ENCODE results near the gene REC114. TPM values are rescaled to one million over a fixed set of nuclear protein-coding genes. Genes with fewer than 3 reads are reported as not detected.
A peak's percentile ranks its signal among the peaks of the same experiment; 100 is the strongest.
"Not testable (repeated sequence)": the region's sequence is repeated elsewhere in the genome, so short reads cannot be mapped to it uniquely, and the experiment has no call there.

The REC114 gene
- not detected for total RNA-seq

- Mint-ChIP-seq H3K9me3 (ENCODE audit: low read depth) (no peaks in the 10 kb centered on the region), H3K27ac (no peak within 1 kb of the TSS), H3K4me3 (no peak within 1 kb of the TSS), H3K4me1 (peaks cover 17% of the 10 kb centered on the region), H3K27me3 (peaks cover 24% of the 10 kb centered on the region), H3K36me3 (peaks cover 5% of the 10 kb centered on the region)
- no peak for DNase-seq
- CTCF ChIA-PET: no interaction called here
- no peak for ATAC-seq
Observed at GRCh38 chr15:73442968-73443367, at the start of gene REC114. Gene REC114, plus strand, starts transcription at chr15:73443164. Its CDS starts 22 bp downstream, at chr15:73443186.

GRCh38 chr15:73393336-73393735 is 49.6 kb upstream of the REC114 start:
- Mint-ChIP-seq H3K9me3 (ENCODE audit: low read depth) (no peaks in the 10 kb centered on the region), H3K27ac (no peak overlapping the region), H3K36me3 (no peaks in the 10 kb centered on the region), H3K27me3 (peaks cover 9% of the 10 kb centered on the region), H3K4me1 (no peaks in the 10 kb centered on the region), H3K4me3 (no peak overlapping the region)
- DNase-seq: no peak
- no peak for ATAC-seq
- CTCF ChIA-PET: no interaction called here

- no peaks in the 10 kb centered on the region for H3K36me3 Mint-ChIP-seq
- H3K4me3 Mint-ChIP-seq: no peak overlapping the region
- CTCF ChIA-PET: no interaction called here
- H3K27ac Mint-ChIP-seq: no peak overlapping the region
- ATAC-seq (no peak), DNase-seq (no peak)
- peaks cover 15% of the 10 kb centered on the region for H3K27me3 Mint-ChIP-seq
- H3K9me3 Mint-ChIP-seq (ENCODE audit: low read depth): no peaks in the 10 kb centered on the region
- H3K4me1 Mint-ChIP-seq: no peaks in the 10 kb centered on the region
Observed at GRCh38 chr15:73394782-73395181, 48.2 kb upstream of the REC114 start.

- Mint-ChIP-seq H3K36me3 (no peaks in the 10 kb centered on the region), H3K27me3 (peaks cover 13% of the 10 kb centered on the region), H3K27ac (no peak overlapping the region), H3K9me3 (ENCODE audit: low read depth) (no peaks in the 10 kb centered on the region), H3K4me1 (no peaks in the 10 kb centered on the region), H3K4me3 (no peak overlapping the region)
- CTCF ChIA-PET: no interaction called here
- DNase-seq: no peak
- no peak for ATAC-seq
Observed at GRCh38 chr15:73395671-73396070, 47.3 kb upstream of the REC114 start.

- peaks cover 16% of the 10 kb centered on the region for H3K27me3 Mint-ChIP-seq
- DNase-seq: no peak
- H3K4me1 Mint-ChIP-seq: no peaks in the 10 kb centered on the region
- ATAC-seq: no peak
- no peaks in the 10 kb centered on the region for H3K9me3 Mint-ChIP-seq (ENCODE audit: low read depth)
- CTCF ChIA-PET: no interaction called here
- H3K36me3 Mint-ChIP-seq: no peaks in the 10 kb centered on the region
- no peak overlapping the region for H3K27ac Mint-ChIP-seq
- no peak overlapping the region for H3K4me3 Mint-ChIP-seq
Observed at GRCh38 chr15:73397461-73397860, 45.5 kb upstream of the REC114 start.

- Mint-ChIP-seq H3K27me3 (peaks cover 16% of the 10 kb centered on the region), H3K4me1 (no peaks in the 10 kb centered on the region), H3K27ac (no peak overlapping the region), H3K9me3 (ENCODE audit: low read depth) (no peaks in the 10 kb centered on the region), H3K36me3 (no peaks in the 10 kb centered on the region), H3K4me3 (no peak overlapping the region)
- CTCF ChIA-PET: no interaction called here
- no peak for DNase-seq
- ATAC-seq: no peak
Observed at GRCh38 chr15:73398861-73399260, 44.1 kb upstream of the REC114 start.

GRCh38 chr15:73400222-73400621 is 42.7 kb upstream of the REC114 start:
- H3K4me3 Mint-ChIP-seq; H3K36me3 Mint-ChIP-seq; H3K27ac Mint-ChIP-seq; H3K9me3 Mint-ChIP-seq (ENCODE audit: low read depth); DNase-seq; CTCF ChIA-PET; H3K4me1 Mint-ChIP-seq; ATAC-seq: not testable (repeated sequence)
- peaks cover 16% of the 10 kb centered on the region for H3K27me3 Mint-ChIP-seq

- Mint-ChIP-seq H3K36me3 (no peaks in the 10 kb centered on the region), H3K27ac (no peak overlapping the region), H3K27me3 (peaks cover 25% of the 10 kb centered on the region), H3K4me1 (no peaks in the 10 kb centered on the region), H3K4me3 (no peak overlapping the region), H3K9me3 (ENCODE audit: low read depth) (no peaks in the 10 kb centered on the region)
- ATAC-seq: no peak
- no peak for DNase-seq
- CTCF ChIA-PET: no interaction called here
Observed at GRCh38 chr15:73403171-73403570, 39.8 kb upstream of the REC114 start.

- peaks cover 22% of the 10 kb centered on the region for H3K27me3 Mint-ChIP-seq
- no peak overlapping the region for H3K27ac Mint-ChIP-seq
- ATAC-seq: no peak
- no peaks in the 10 kb centered on the region for H3K9me3 Mint-ChIP-seq (ENCODE audit: low read depth)
- H3K36me3 Mint-ChIP-seq: no peaks in the 10 kb centered on the region
- no peak overlapping the region for H3K4me3 Mint-ChIP-seq
- CTCF ChIA-PET: no interaction called here
- no peaks in the 10 kb centered on the region for H3K4me1 Mint-ChIP-seq
- no peak for DNase-seq
Observed at GRCh38 chr15:73414876-73415275, 28.1 kb upstream of the REC114 start.

- H3K27me3 Mint-ChIP-seq: peaks cover 29% of the 10 kb centered on the region
- H3K9me3 Mint-ChIP-seq (ENCODE audit: low read depth): no peaks in the 10 kb centered on the region
- H3K4me1 Mint-ChIP-seq: peaks cover 18% of the 10 kb centered on the region
- no peak for ATAC-seq
- CTCF ChIA-PET: no interaction called here
- DNase-seq: no peak
- H3K36me3 Mint-ChIP-seq: no peaks in the 10 kb centered on the region
- H3K27ac Mint-ChIP-seq: no peak overlapping the region
- no peak overlapping the region for H3K4me3 Mint-ChIP-seq
Observed at GRCh38 chr15:73424506-73424905, 18.5 kb upstream of the REC114 start.

GRCh38 chr15:73425510-73425909 is 17.5 kb upstream of the REC114 start:
- Mint-ChIP-seq H3K27ac (no peak overlapping the region), H3K9me3 (ENCODE audit: low read depth) (no peaks in the 10 kb centered on the region), H3K4me1 (peaks cover 18% of the 10 kb centered on the region), H3K36me3 (no peaks in the 10 kb centered on the region), H3K4me3 (no peak overlapping the region), H3K27me3 (peaks cover 36% of the 10 kb centered on the region)
- CTCF ChIA-PET: no interaction called here
- DNase-seq: no peak
- ATAC-seq: no peak

- Mint-ChIP-seq H3K27ac (no peak overlapping the region), H3K4me1 (peaks cover 22% of the 10 kb centered on the region), H3K36me3 (no peaks in the 10 kb centered on the region), H3K9me3 (ENCODE audit: low read depth) (no peaks in the 10 kb centered on the region), H3K27me3 (peaks cover 36% of the 10 kb centered on the region), H3K4me3 (no peak overlapping the region)
- ATAC-seq (peak; percentile 63), DNase-seq (peak; percentile 52)
- CTCF ChIA-PET: interaction anchor here (0.9 to 1.7 kb wide), 5 partner anchors 15 to 278 kb away, joined by 3 to 4 read pairs (median 4); no protein-coding TSS in a partner anchor
Observed at GRCh38 chr15:73426323-73426994, 16.5 kb upstream of the REC114 start.

- H3K36me3 Mint-ChIP-seq; ATAC-seq; DNase-seq; H3K9me3 Mint-ChIP-seq (ENCODE audit: low read depth); H3K4me3 Mint-ChIP-seq; H3K27ac Mint-ChIP-seq; CTCF ChIA-PET: not testable (repeated sequence)
- Mint-ChIP-seq H3K4me1 (peaks cover 16% of the 10 kb centered on the region), H3K27me3 (peaks cover 48% of the 10 kb centered on the region)
Observed at GRCh38 chr15:73431329-73431728, 11.6 kb upstream of the REC114 start.

GRCh38 chr15:73433873-73434272 is 9.1 kb upstream of the REC114 start:
- H3K4me1 Mint-ChIP-seq: peaks cover 19% of the 10 kb centered on the region
- no peak overlapping the region for H3K27ac Mint-ChIP-seq
- H3K27me3 Mint-ChIP-seq: peaks cover 45% of the 10 kb centered on the region
- ATAC-seq (no peak), DNase-seq (no peak)
- no peaks in the 10 kb centered on the region for H3K9me3 Mint-ChIP-seq (ENCODE audit: low read depth)
- CTCF ChIA-PET: no interaction called here
- no peak overlapping the region for H3K4me3 Mint-ChIP-seq
- H3K36me3 Mint-ChIP-seq: no peaks in the 10 kb centered on the region

- Mint-ChIP-seq H3K27ac (no peak overlapping the region), H3K36me3 (no peaks in the 10 kb centered on the region), H3K4me3 (no peak overlapping the region), H3K9me3 (ENCODE audit: low read depth) (no peaks in the 10 kb centered on the region), H3K4me1 (peaks cover 18% of the 10 kb centered on the region), H3K27me3 (peaks cover 40% of the 10 kb centered on the region)
- DNase-seq: no peak
- CTCF ChIA-PET: no interaction called here
- ATAC-seq: no peak
Observed at GRCh38 chr15:73436613-73437012, 6.4 kb upstream of the REC114 start.
